NT2/D1 (cell line): ENCODE results near the gene NTPCR.

Experiments used
- YY1 ChIP-seq: IDR thresholded peaks from 2 replicates; pipeline ENCODE4 v1.6.1; 2011; ENCODE audit not compliant: insufficient read length, insufficient read depth
- ZNF274 ChIP-seq: IDR thresholded peaks from 2 replicates; pipeline ENCODE4 v1.6.1; 2011; ENCODE audit warnings: mild to moderate bottlenecking, low read depth, low read length

GRCh38 chr1:233027046-233027445, 76.6 kb downstream of the NTPCR start:
- no peak for TF ChIP-seq ZNF274
- no peak for TF ChIP-seq YY1
